ENCODE measurements around the gene TNS1. TPM values are rescaled to one million over a fixed set of nuclear protein-coding genes. Genes with fewer than 3 reads are reported as not detected.

The TNS1 gene
- total and polyA plus RNA-seq, 9 of the 15 experiments (the other 6 are each of a cell fraction or from before 2014, with no cell fraction given), result 0.13 to 2.7 (median 0.77) TPM

DNA sequence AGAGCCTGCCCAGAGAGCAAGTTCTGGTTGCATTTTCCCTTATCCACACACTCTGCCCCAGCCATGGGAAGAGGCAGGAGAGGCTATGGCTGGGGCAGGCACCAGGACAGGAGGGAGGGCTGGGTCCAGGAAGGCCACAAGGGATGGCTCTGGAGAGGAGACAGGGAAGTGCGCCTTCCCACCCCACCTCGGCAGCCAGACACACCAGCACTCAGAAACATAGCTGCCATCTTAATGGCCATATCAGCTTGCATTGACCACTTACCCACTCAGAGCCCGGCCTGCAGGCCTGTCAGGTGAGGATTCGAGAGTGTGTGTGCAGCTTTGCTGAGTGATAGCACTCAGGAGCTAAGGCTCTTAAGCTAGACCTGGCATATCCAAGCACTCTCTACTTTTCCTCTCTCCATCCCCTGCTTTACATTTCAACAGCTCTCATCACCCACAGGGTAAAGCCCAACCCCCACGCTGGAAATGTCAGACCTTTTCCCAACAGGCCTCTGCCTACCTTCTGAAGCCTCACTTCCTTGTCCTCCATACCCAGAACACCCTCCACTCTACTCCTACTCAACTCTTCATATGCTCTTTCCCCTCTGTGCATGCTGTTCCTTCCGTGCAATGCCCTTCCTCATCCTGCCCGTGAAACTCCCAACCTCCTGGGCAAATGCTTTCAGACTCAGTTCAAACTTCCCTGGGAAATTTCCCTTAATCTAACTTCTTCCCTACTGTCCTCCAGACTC is 147.9 kb downstream of the TNS1 start (continued):
- TF ChIP-seq, protein P1, sequence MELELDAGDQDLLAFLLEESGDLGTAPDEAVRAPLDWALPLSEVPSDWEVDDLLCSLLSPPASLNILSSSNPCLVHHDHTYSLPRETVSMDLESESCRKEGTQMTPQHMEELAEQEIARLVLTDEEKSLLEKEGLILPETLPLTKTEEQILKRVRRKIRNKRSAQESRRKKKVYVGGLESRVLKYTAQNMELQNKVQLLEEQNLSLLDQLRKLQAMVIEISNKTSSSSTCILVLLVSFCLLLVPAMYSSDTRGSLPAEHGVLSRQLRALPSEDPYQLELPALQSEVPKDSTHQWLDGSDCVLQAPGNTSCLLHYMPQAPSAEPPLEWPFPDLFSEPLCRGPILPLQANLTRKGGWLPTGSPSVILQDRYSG (tag; conservative IDR thresholded peaks at IDR 0.05; ENCODE audit: low read depth), result no peak
- TF ChIP-seq ETV6 (IDR thresholded peaks at IDR 0.05; ENCODE audit: borderline replicate concordance in 1 of 2, low read depth in 2 of 2, low read length in 1 of 2) (no peak), ETV6 (CRISPR knock-in tag; IDR thresholded peaks at IDR 0.05; ENCODE audit: borderline replicate concordance) (no peak), RB1 (IDR thresholded peaks at IDR 0.05; ENCODE audit: low read depth) (no peak)

- Histone ChIP-seq H3K9ac (ENCODE audit: insufficient read depth in 1 of 2, low read depth in 2 of 2, low read length in 2 of 2) (no peak overlapping the region), H3K27me3 (ENCODE audit: control insufficient read depth in 2 of 2, insufficient read depth in 2 of 2, low read length in 2 of 2) (peaks cover 0 to 42% of the 10 kb centered on the region in 2 experiments; a peak in 3 of 5 replicates), H3K9me1 (ENCODE audit: control insufficient read depth, insufficient read depth, low read length) (no peaks in the 10 kb centered on the region), H3K4me2 (ENCODE audit: insufficient read depth, low read length) (no peak overlapping the region), H3K36me3 (ENCODE audit: control insufficient read depth, insufficient read depth, low read length) (no peaks in the 10 kb centered on the region), H3K9me3 (replicated peaks; ENCODE audit: control insufficient read depth, insufficient read depth, low read depth, low read length) (no peaks in the 10 kb centered on the region), H3K79me2 (ENCODE audit: control insufficient read depth, insufficient read depth, low read length) (no peaks in the 10 kb centered on the region), H2AFZ (ENCODE audit: low read depth, low read length) (no peak overlapping the region), H3K4me3 (no peak overlapping the region), H4K20me1 (replicated peaks; ENCODE audit: control insufficient read depth, insufficient read depth, low read length) (no peaks in the 10 kb centered on the region), H3K4me1 (replicated peaks in 1 of 2; ENCODE audit: control insufficient read depth in 2 of 2, insufficient read depth in 2 of 2, low read length in 2 of 2) (peaks cover 3 to 14% of the 10 kb centered on the region in 2 experiments; a peak in 4 of 5 replicates), H3K27ac (ENCODE audit: extremely low read depth, low read depth, low read length) (no peak overlapping the region)
- BruUV-seq (replicated peaks), result no TSS peak
- no peak for DNase-seq (ENCODE audit: extremely low read depth in 1 of 4, low spot score in 3 of 4)
- no peak for ATAC-seq
- POLR2A ChIA-PET, result interaction anchor here (1.7 kb wide), 1 partner anchor 10 kb away, joined by 4 read pairs; no protein-coding TSS in a partner anchor
- no peak for FAIRE-seq
- in situ Hi-C loops (cut with MboI), result no loop called here
- intact Hi-C loops (cut with micrococcal nuclease), result no loop called here
- CTCF ChIA-PET (ENCODE audit: low intra/inter-chr PET ratio), result no interaction called here
- WGBS (ENCODE audit: insufficient coverage, low coverage, missing lambda C conversion rate), result 4% methylated on average over 3 of the region's 3 CpGs
- TF ChIP-seq IFI16 (CRISPR knock-in tag; IDR thresholded peaks at IDR 0.05), result no peak
- no peak for TF ChIP-seq ZFP1 (CRISPR knock-in tag; IDR thresholded peaks at IDR 0.05)
- no peak for TF ChIP-seq CBX3 (IDR thresholded peaks at IDR 0.05; ENCODE audit: borderline replicate concordance in 1 of 2, low read length in 2 of 2)
- no peak for TF ChIP-seq CBX2 (IDR thresholded peaks at IDR 0.05; ENCODE audit: insufficient read depth, low read length, poor library complexity, severe bottlenecking)
- TF ChIP-seq, protein P2, sequence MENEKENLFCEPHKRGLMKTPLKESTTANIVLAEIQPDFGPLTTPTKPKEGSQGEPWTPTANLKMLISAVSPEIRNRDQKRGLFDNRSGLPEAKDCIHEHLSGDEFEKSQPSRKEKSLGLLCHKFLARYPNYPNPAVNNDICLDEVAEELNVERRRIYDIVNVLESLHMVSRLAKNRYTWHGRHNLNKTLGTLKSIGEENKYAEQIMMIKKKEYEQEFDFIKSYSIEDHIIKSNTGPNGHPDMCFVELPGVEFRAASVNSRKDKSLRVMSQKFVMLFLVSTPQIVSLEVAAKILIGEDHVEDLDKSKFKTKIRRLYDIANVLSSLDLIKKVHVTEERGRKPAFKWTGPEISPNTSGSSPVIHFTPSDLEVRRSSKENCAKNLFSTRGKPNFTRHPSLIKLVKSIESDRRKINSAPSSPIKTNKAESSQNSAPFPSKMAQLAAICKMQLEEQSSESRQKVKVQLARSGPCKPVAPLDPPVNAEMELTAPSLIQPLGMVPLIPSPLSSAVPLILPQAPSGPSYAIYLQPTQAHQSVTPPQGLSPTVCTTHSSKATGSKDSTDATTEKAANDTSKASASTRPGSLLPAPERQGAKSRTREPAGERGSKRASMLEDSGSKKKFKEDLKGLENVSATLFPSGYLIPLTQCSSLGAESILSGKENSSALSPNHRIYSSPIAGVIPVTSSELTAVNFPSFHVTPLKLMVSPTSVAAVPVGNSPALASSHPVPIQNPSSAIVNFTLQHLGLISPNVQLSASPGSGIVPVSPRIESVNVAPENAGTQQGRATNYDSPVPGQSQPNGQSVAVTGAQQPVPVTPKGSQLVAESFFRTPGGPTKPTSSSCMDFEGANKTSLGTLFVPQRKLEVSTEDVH (IDR thresholded peaks at IDR 0.05; ENCODE audit: low read depth, partially characterized antibody), result no peak
- TF ChIP-seq ZNF124 (CRISPR knock-in tag; IDR thresholded peaks at IDR 0.05), result no peak
- TF ChIP-seq, protein P3, sequence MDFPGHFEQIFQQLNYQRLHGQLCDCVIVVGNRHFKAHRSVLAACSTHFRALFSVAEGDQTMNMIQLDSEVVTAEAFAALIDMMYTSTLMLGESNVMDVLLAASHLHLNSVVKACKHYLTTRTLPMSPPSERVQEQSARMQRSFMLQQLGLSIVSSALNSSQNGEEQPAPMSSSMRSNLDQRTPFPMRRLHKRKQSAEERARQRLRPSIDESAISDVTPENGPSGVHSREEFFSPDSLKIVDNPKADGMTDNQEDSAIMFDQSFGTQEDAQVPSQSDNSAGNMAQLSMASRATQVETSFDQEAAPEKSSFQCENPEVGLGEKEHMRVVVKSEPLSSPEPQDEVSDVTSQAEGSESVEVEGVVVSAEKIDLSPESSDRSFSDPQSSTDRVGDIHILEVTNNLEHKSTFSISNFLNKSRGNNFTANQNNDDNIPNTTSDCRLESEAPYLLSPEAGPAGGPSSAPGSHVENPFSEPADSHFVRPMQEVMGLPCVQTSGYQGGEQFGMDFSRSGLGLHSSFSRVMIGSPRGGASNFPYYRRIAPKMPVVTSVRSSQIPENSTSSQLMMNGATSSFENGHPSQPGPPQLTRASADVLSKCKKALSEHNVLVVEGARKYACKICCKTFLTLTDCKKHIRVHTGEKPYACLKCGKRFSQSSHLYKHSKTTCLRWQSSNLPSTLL (IDR thresholded peaks at IDR 0.05), result no peak
Measured at GRCh38 chr2:217853961-217854360, 148.8 kb downstream of the TNS1 start.

Measured in K562 (cell line).